Measurements from ENCODE around the gene STX8.

STX8 gene

DNA sequence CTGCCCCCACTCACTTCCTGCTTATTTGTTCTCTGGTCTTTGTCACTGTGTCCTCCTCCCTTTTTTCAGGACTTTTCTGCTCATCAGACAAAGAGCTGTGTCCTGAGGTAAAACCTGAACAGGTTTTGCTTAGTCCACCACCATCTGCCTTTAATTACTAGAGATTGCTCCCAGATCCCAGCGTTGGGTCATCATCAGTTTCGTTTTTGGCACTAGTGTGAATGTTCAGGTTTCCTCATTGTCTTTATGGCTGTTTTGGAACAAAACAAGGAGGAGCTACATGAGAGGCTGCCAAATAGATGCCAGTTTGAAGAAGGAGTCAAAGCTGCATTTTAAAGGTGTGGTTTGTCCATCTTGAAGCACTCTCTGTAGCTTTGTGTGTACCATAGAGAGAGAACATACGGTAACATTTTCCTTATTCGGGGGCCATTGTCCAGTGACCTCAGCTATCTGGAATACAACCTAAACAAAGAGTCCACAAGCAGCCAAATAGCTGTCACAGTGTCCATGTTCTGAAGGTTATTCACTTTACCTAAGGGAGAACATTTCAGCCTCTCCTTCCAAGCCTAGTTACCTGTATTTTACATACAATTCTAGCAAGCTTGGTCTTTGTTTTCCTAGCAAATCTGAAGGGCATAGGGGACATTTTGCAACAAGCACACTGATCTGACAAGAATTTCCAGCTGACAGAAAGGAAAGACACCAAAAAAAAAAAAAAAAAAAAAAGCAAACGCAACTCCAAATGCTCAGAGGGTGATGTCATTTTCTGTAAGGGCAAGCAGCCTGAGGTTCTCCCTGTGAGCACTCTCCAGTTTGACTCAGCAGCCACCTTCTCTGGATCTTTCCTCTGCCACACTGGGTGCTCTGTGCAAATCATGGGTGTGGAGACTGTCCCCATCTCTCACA lies 358.2 kb downstream of the STX8 start:
- DNase-seq: peak; percentile 75
- no peak overlapping the region for H2BK5ac ChIP-seq (ENCODE audit: low read depth, low read length, poor library complexity, severe bottlenecking)
- no peak overlapping the region for H2BK15ac ChIP-seq (ENCODE audit: low read depth, poor library complexity, severe bottlenecking)
- no peaks in the 10 kb centered on the region for H3K79me1 ChIP-seq (replicated peaks; ENCODE audit: low read length, poor library complexity, severe bottlenecking)
- H3K27ac ChIP-seq (ENCODE audit: low read length, poor library complexity, severe bottlenecking): no peak overlapping the region
- no peak overlapping the region for H2AK5ac ChIP-seq (ENCODE audit: low read length, severe bottlenecking)
- H2AFZ ChIP-seq (ENCODE audit: low read depth, low read length): no peak overlapping the region
- no peak overlapping the region for H3K18ac ChIP-seq (ENCODE audit: low read depth in 1 of 2, low read length in 2 of 2)
- H2BK12ac ChIP-seq (ENCODE audit: low read length in 2 of 2): no peak overlapping the region
- H3K36me3 ChIP-seq (ENCODE audit: control insufficient read depth in 1 of 2, insufficient read depth in 2 of 2, low read depth in 1 of 2, low read length in 2 of 2): no peaks in the 10 kb centered on the region
- no peak overlapping the region for H3K23ac ChIP-seq (ENCODE audit: low read length in 2 of 2)
- no peak overlapping the region for H2BK120ac ChIP-seq (ENCODE audit: low read depth, low read length)
- no peak overlapping the region for H3K14ac ChIP-seq (ENCODE audit: low read length in 2 of 2)
- no peak overlapping the region for H4K8ac ChIP-seq (ENCODE audit: low read length)
- no peaks in the 10 kb centered on the region for H3K27me3 ChIP-seq (ENCODE audit: control insufficient read depth in 1 of 2, insufficient read depth in 1 of 2, low read length in 2 of 2)
- no peak overlapping the region for H3K4me2 ChIP-seq (ENCODE audit: low read length, poor library complexity, severe bottlenecking)
- peaks cover 19% of the 10 kb centered on the region for H3K9me3 ChIP-seq (ENCODE audit: control insufficient read depth, low read length)
- H3K4me3 ChIP-seq (ENCODE audit: insufficient read depth in 1 of 2, low read depth in 1 of 2, low read length in 2 of 2): peak overlapping the region; percentile 24 to 58
- H4K91ac ChIP-seq (ENCODE audit: low read length): peak overlapping the region; percentile 20
- no peak overlapping the region for H3K4ac ChIP-seq (ENCODE audit: low read depth in 1 of 2, low read length in 2 of 2)
- WGBS: 43% methylated on average over 5 of the region's 5 CpGs
- peak overlapping the region; percentile 78 for H3K9ac ChIP-seq (ENCODE audit: low read length)
- H3K4me1 ChIP-seq (ENCODE audit: control insufficient read depth, insufficient read depth, low read depth, low read length): no peaks in the 10 kb centered on the region

- Histone ChIP-seq H3K18ac (ENCODE audit: low read depth in 1 of 2, low read length in 2 of 2) (no peak overlapping the region), H3K4me2 (ENCODE audit: low read length, poor library complexity, severe bottlenecking) (no peak overlapping the region), H2BK15ac (ENCODE audit: low read depth, poor library complexity, severe bottlenecking) (no peak overlapping the region), H4K8ac (ENCODE audit: low read length) (no peak overlapping the region), H3K9ac (ENCODE audit: low read length) (no peak overlapping the region), H2AK5ac (ENCODE audit: low read length, severe bottlenecking) (no peak overlapping the region), H3K4me3 (ENCODE audit: insufficient read depth in 1 of 2, low read depth in 1 of 2, low read length in 2 of 2) (no peak overlapping the region), H3K4ac (ENCODE audit: low read depth in 1 of 2, low read length in 2 of 2) (no peak overlapping the region), H3K27ac (ENCODE audit: low read length, poor library complexity, severe bottlenecking) (no peak overlapping the region), H3K36me3 (ENCODE audit: control insufficient read depth in 1 of 2, insufficient read depth in 2 of 2, low read depth in 1 of 2, low read length in 2 of 2) (no peaks in the 10 kb centered on the region), H3K79me1 (replicated peaks; ENCODE audit: low read length, poor library complexity, severe bottlenecking) (no peaks in the 10 kb centered on the region), H4K91ac (ENCODE audit: low read length) (no peak overlapping the region), H3K23ac (ENCODE audit: low read length in 2 of 2) (no peak overlapping the region), H2AFZ (ENCODE audit: low read depth, low read length) (no peak overlapping the region), H2BK12ac (ENCODE audit: low read length in 2 of 2) (no peak overlapping the region), H2BK120ac (ENCODE audit: low read depth, low read length) (no peak overlapping the region), H3K14ac (ENCODE audit: low read length in 2 of 2) (no peak overlapping the region), H3K4me1 (ENCODE audit: control insufficient read depth, insufficient read depth, low read depth, low read length) (peaks cover 2% of the 10 kb centered on the region), H3K27me3 (ENCODE audit: control insufficient read depth in 1 of 2, insufficient read depth in 1 of 2, low read length in 2 of 2) (peaks cover 4 to 5% of the 10 kb centered on the region in 2 experiments), H2BK5ac (ENCODE audit: low read depth, low read length, poor library complexity, severe bottlenecking) (no peak overlapping the region), H3K9me3 (ENCODE audit: control insufficient read depth, low read length) (peaks cover 19% of the 10 kb centered on the region)
- DNase-seq: no peak
These were observed 360.2 kb downstream of the STX8 start for GRCh38 chr17:9215465-9215864.

DNA sequence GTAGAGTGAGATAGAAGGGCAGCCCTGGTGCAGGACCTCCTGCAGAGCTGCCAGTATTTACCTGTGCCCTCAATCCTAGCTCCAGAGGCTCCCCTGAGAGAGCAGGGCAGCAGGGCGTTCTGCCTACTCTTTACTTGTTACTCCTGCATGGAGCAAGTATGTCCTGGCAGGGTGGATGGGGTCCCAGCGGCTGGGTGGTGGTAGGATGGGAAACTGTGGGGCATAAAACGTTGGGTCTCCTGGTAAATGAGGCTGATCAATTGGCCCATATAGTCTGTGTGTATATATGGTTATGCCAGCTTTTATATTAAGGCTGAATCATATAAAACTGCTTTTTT lies 362.3 kb downstream of the STX8 start:
- no peak overlapping the region for H3K23ac ChIP-seq (ENCODE audit: low read length in 2 of 2)
- 69% methylated on average over 3 of the region's 3 CpGs for WGBS
- no peak for DNase-seq
- H3K9ac ChIP-seq (ENCODE audit: low read length): no peak overlapping the region
- no peak overlapping the region for H2BK15ac ChIP-seq (ENCODE audit: low read depth, poor library complexity, severe bottlenecking)
- H3K9me3 ChIP-seq (ENCODE audit: control insufficient read depth, low read length): peaks cover 19% of the 10 kb centered on the region
- H3K14ac ChIP-seq (ENCODE audit: low read length in 2 of 2): no peak overlapping the region
- peaks cover 4% of the 10 kb centered on the region for H3K4me1 ChIP-seq (ENCODE audit: control insufficient read depth, insufficient read depth, low read depth, low read length)
- H3K27me3 ChIP-seq (ENCODE audit: control insufficient read depth in 1 of 2, insufficient read depth in 1 of 2, low read length in 2 of 2): peaks cover 12% of the 10 kb centered on the region in 2 experiments
- no peak overlapping the region for H3K4ac ChIP-seq (ENCODE audit: low read depth in 1 of 2, low read length in 2 of 2)
- H4K91ac ChIP-seq (ENCODE audit: low read length): no peak overlapping the region
- H2AK5ac ChIP-seq (ENCODE audit: low read length, severe bottlenecking): no peak overlapping the region
- no peak overlapping the region for H2BK12ac ChIP-seq (ENCODE audit: low read length in 2 of 2)
- no peak overlapping the region for H3K27ac ChIP-seq (ENCODE audit: low read length, poor library complexity, severe bottlenecking)
- no peak overlapping the region for H3K18ac ChIP-seq (ENCODE audit: low read depth in 1 of 2, low read length in 2 of 2)
- H3K4me3 ChIP-seq (ENCODE audit: insufficient read depth in 1 of 2, low read depth in 1 of 2, low read length in 2 of 2): no peak overlapping the region
- no peak overlapping the region for H3K4me2 ChIP-seq (ENCODE audit: low read length, poor library complexity, severe bottlenecking)
- no peak overlapping the region for H2AFZ ChIP-seq (ENCODE audit: low read depth, low read length)
- no peaks in the 10 kb centered on the region for H3K36me3 ChIP-seq (ENCODE audit: control insufficient read depth in 1 of 2, insufficient read depth in 2 of 2, low read depth in 1 of 2, low read length in 2 of 2)
- H2BK120ac ChIP-seq (ENCODE audit: low read depth, low read length): no peak overlapping the region
- no peak overlapping the region for H4K8ac ChIP-seq (ENCODE audit: low read length)
- H3K79me1 ChIP-seq (replicated peaks; ENCODE audit: low read length, poor library complexity, severe bottlenecking): no peaks in the 10 kb centered on the region
- H2BK5ac ChIP-seq (ENCODE audit: low read depth, low read length, poor library complexity, severe bottlenecking): no peak overlapping the region

DNA sequence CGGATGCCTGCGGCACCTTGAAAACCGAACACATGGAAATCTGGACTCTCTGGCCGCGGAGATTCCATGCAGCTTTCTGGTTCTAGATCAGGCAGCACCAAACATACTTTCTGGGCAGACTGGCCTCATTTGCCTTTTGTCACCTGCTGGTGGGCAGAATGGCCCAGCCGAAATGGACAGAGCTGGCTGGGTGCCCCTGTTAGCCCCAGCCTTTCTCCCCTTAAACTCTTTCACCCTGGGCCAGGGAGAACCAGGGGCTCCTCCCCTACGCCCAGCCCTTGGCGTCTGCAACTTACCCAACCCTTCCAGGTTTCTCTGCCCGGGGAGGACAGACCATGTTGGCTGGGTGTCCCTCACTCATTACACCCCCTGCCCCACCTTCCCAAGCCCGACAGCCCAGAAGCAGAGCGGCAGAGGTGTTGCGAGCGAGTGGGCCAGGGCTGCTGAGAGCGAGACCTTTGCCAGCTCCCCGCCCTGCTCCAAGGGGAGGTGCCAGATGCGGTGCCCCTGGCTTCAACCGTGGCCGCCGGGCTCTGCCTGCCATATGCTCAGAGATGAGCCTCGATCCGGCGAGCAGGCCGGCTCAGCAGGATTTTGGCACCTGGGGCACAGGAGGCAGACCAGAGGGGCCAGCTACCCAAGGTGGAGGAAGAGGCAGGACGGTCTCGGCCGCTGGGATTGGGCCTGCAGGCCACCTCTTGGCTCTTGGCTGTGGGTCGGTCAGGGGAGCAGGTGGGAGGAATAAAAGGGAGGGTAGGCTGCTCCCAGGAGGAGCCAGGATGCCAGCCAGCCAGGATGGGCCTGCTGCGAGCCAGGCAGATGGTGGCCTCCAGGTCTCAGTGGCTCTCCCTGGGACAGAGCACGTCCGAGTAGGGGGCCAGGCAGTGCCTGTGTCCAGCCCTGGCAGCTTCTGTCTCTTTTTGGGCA lies 363.0 kb downstream of the STX8 start:
- Histone ChIP-seq H3K4me2 (ENCODE audit: low read length, poor library complexity, severe bottlenecking) (no peak overlapping the region), H4K91ac (ENCODE audit: low read length) (no peak overlapping the region), H3K27me3 (ENCODE audit: control insufficient read depth in 1 of 2, insufficient read depth in 1 of 2, low read length in 2 of 2) (peaks cover 12 to 13% of the 10 kb centered on the region in 2 experiments), H2AK5ac (ENCODE audit: low read length, severe bottlenecking) (no peak overlapping the region), H3K4me1 (ENCODE audit: control insufficient read depth, insufficient read depth, low read depth, low read length) (peaks cover 4% of the 10 kb centered on the region), H3K18ac (ENCODE audit: low read depth in 1 of 2, low read length in 2 of 2) (no peak overlapping the region), H4K8ac (ENCODE audit: low read length) (no peak overlapping the region), H3K79me1 (replicated peaks; ENCODE audit: low read length, poor library complexity, severe bottlenecking) (no peaks in the 10 kb centered on the region), H3K9ac (ENCODE audit: low read length) (no peak overlapping the region), H3K4ac (ENCODE audit: low read depth in 1 of 2, low read length in 2 of 2) (no peak overlapping the region), H2AFZ (ENCODE audit: low read depth, low read length) (no peak overlapping the region), H2BK12ac (ENCODE audit: low read length in 2 of 2) (no peak overlapping the region), H3K27ac (ENCODE audit: low read length, poor library complexity, severe bottlenecking) (no peak overlapping the region), H3K9me3 (ENCODE audit: control insufficient read depth, low read length) (peaks cover 19% of the 10 kb centered on the region), H3K14ac (ENCODE audit: low read length in 2 of 2) (peak overlapping the region in 1 of 2 experiments; percentile 3), H2BK120ac (ENCODE audit: low read depth, low read length) (no peak overlapping the region), H2BK15ac (ENCODE audit: low read depth, poor library complexity, severe bottlenecking) (no peak overlapping the region), H3K36me3 (ENCODE audit: control insufficient read depth in 1 of 2, insufficient read depth in 2 of 2, low read depth in 1 of 2, low read length in 2 of 2) (no peaks in the 10 kb centered on the region), H3K4me3 (ENCODE audit: insufficient read depth in 1 of 2, low read depth in 1 of 2, low read length in 2 of 2) (no peak overlapping the region), H3K23ac (ENCODE audit: low read length in 2 of 2) (no peak overlapping the region), H2BK5ac (ENCODE audit: low read depth, low read length, poor library complexity, severe bottlenecking) (no peak overlapping the region)
- 91% methylated on average over 30 of the region's 30 CpGs for WGBS
- DNase-seq: no peak

Measured in mesenchymal stem cell (in vitro differentiated cells and primary cell).